HepG2 (cell line): Measurements from ENCODE around the gene THRSP. TPM values are rescaled to one million over a fixed set of nuclear protein-coding genes. Genes with fewer than 3 reads are reported as not detected.
A peak's percentile ranks its signal among the peaks of the same experiment; 100 is the strongest.

Experiments
- FOXA3 ChIP-seq: IDR thresholded peaks from 2 replicates; pipeline ENCODE4 v1.6.1; 2016; ENCODE audit warnings: missing genetic modification reagents, missing compliant biosample characterization
- FOXK2 ChIP-seq: fragments of 450-650 bp; IDR thresholded peaks from 2 replicates; pipeline ENCODE4 v1.6.1; 2016
- NAIF1 ChIP-seq: sonication (generic); formaldehyde crosslinking; IDR thresholded peaks from 2 replicates; pipeline ENCODE4 v1.5.0; 2020; ENCODE audit warnings: mild to moderate bottlenecking, missing genetic modification reagents, borderline replicate concordance
- PHF20 ChIP-seq: sonication (generic); formaldehyde crosslinking; IDR thresholded peaks from 2 replicates; pipeline ENCODE4 v1.5.0; 2020; ENCODE audit warnings: mild to moderate bottlenecking, missing genetic modification reagents
- RFX1 ChIP-seq: fragments of 450-650 bp; IDR thresholded peaks from 2 replicates; pipeline ENCODE4 v1.6.1; 2017
- TEAD3 ChIP-seq: optimal IDR thresholded peaks from 2 replicates; pipeline ENCODE3; 2016; ENCODE audit warnings: borderline replicate concordance
- TGIF2 ChIP-seq: IDR thresholded peaks from 2 replicates; pipeline ENCODE4 v1.6.1; 2016; ENCODE audit warnings: control low read depth, missing compliant biosample characterization
- TSC22D2 ChIP-seq: sonication (generic); formaldehyde crosslinking; IDR thresholded peaks from 2 replicates; pipeline ENCODE4 v1.5.1; 2020; ENCODE audit warnings: missing genetic modification reagents, mild to moderate bottlenecking, borderline replicate concordance
- XRCC5 ChIP-seq: fragments of 200-400 bp; formaldehyde crosslinking; optimal IDR thresholded peaks from 2 replicates; pipeline ENCODE3; 2017; ENCODE audit warnings: mild to moderate bottlenecking, low read length
- ZFP41 ChIP-seq: sonication (generic); formaldehyde crosslinking; IDR thresholded peaks from 2 replicates; pipeline ENCODE4 v1.4.0; 2020; ENCODE audit warnings: mild to moderate bottlenecking, missing genetic modification reagents, borderline replicate concordance
- ZKSCAN5 ChIP-seq: sonication (generic); formaldehyde crosslinking; IDR thresholded peaks from 2 replicates; pipeline ENCODE4 v1.5.1; 2020; ENCODE audit warnings: mild to moderate bottlenecking, missing genetic modification reagents
- ZNF569 ChIP-seq: sonication (generic); formaldehyde crosslinking; IDR thresholded peaks from 2 replicates; pipeline ENCODE4 v1.5.0; 2020; ENCODE audit warnings: mild to moderate bottlenecking, missing genetic modification reagents, moderate library complexity, borderline replicate concordance
- ZNF614 ChIP-seq: IDR thresholded peaks from 2 replicates; pipeline ENCODE4 v1.6.1; 2018; ENCODE audit warnings: missing biosample characterization, missing genetic modification reagents, inconsistent platforms, borderline replicate concordance
- polyA plus RNA-seq, 8 experiments: library from polyadenylated mRNA; depleted of rRNA in 3 of 8; stranded (reverse) in 7 of 8; unstranded in 1 of 8; fragments of >200 nt; fragmentation: Illumina TruSeq in 4 of 8; extraction: Trizol in 4 of 8; gene quantifications; 2 replicates each; pipeline versions ENCODE4 v1.2.1 to v1.2.3, GENCODE V29; 2011 to 2016; ENCODE audit warnings: low read depth in 4 of 8, missing spikeins in 1 of 8, mixed read lengths in 1 of 8; ENCODE audit not compliant: insufficient read depth in 1 of 8
- total RNA-seq, 5 experiments: library from RNA; depleted of rRNA; stranded (reverse); fragments of >200 nt; fragmentation: Illumina TruSeq; extraction: Trizol; gene quantifications; 2 replicates each; pipeline ENCODE4 v1.2.3, GENCODE V29; 2016; ENCODE audit warnings: low read depth in 1 of 5
- TF ChIP-seq, protein P1 (sequence below): sonication (generic); formaldehyde crosslinking; conservative IDR thresholded peaks from 2 replicates; pipeline ENCODE4 v1.4.0; 2020; ENCODE audit warnings: mild to moderate bottlenecking, missing genetic modification reagents, moderate library complexity
- TF ChIP-seq, protein P2 (sequence below): sonication (generic); formaldehyde crosslinking; IDR thresholded peaks from 2 replicates; pipeline ENCODE4 v1.4.0; 2020; ENCODE audit warnings: missing genetic modification reagents
- TF ChIP-seq, protein P3 (sequence below): IDR thresholded peaks from 2 replicates; pipeline ENCODE4 v1.6.1; 2016; ENCODE audit warnings: missing genetic modification reagents, missing compliant biosample characterization
- TF ChIP-seq, protein P4 (sequence below): sonication (generic); formaldehyde crosslinking; IDR thresholded peaks from 2 replicates; pipeline ENCODE4 v1.9.0; 2022; ENCODE audit warnings: missing genetic modification reagents, mild to moderate bottlenecking, borderline replicate concordance
- TF ChIP-seq, protein P5 (sequence below): sonication (generic); formaldehyde crosslinking; IDR thresholded peaks from 2 replicates; pipeline ENCODE4 v1.9.0; 2021; ENCODE audit warnings: missing genetic modification reagents, borderline replicate concordance
- TF ChIP-seq, protein P6 (sequence below): IDR thresholded peaks from 2 replicates; pipeline ENCODE4 v1.6.1; 2016; ENCODE audit warnings: low read depth, borderline replicate concordance

THRSP gene
- total and polyA plus RNA-seq, 2 of the 13 experiments (the other 11 are each of a cell fraction or from before 2014, with no cell fraction given) = 0.13 to 0.58 TPM

DNA sequence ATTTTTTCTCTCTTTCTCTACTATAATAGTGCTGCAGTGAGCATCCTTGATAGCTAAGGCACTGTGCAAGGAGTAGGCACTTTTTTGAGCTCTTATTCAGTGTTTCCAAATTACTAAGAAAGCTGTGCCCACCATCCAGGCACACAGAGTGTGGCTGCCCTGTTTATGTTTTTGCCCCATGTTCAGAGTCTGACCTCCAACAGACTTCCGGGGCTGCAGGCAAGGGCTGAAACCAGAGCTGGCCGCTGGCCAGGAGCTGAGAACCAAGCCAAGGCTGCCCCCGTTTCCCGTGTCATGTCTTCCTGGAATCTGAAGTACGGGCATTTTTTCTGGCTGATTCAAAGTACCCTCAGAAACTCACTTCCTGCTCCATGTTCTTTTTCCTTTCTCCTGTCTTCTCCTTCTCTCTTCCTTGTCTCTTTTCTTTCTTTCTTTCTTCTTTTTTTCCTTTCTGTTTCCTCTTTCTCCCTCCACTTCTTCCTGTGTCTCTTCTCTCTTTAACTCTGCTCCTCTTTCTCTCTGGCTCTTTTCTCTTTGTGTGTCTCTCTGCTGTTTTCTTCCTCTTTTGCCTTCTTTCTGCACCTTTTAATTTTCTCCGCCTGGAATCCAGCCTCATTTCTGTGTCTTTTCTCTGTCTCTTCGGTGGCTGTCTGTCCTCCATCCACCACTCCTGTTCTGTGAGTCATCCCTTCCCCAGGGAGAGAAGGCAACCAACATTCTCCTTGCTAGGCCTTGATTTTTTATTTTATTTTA is 23.6 kb upstream of the THRSP start (continued):
- TF ChIP-seq, protein P1, sequence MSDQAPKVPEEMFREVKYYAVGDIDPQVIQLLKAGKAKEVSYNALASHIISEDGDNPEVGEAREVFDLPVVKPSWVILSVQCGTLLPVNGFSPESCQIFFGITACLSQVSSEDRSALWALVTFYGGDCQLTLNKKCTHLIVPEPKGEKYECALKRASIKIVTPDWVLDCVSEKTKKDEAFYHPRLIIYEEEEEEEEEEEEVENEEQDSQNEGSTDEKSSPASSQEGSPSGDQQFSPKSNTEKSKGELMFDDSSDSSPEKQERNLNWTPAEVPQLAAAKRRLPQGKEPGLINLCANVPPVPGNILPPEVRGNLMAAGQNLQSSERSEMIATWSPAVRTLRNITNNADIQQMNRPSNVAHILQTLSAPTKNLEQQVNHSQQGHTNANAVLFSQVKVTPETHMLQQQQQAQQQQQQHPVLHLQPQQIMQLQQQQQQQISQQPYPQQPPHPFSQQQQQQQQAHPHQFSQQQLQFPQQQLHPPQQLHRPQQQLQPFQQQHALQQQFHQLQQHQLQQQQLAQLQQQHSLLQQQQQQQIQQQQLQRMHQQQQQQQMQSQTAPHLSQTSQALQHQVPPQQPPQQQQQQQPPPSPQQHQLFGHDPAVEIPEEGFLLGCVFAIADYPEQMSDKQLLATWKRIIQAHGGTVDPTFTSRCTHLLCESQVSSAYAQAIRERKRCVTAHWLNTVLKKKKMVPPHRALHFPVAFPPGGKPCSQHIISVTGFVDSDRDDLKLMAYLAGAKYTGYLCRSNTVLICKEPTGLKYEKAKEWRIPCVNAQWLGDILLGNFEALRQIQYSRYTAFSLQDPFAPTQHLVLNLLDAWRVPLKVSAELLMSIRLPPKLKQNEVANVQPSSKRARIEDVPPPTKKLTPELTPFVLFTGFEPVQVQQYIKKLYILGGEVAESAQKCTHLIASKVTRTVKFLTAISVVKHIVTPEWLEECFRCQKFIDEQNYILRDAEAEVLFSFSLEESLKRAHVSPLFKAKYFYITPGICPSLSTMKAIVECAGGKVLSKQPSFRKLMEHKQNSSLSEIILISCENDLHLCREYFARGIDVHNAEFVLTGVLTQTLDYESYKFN (CRISPR knock-in tag) = peak; percentile 71
- TF ChIP-seq FOXK2 = peak; percentile 52; the same call in 1 of the 2 replicates
- TF ChIP-seq ZFP41 (CRISPR knock-in tag) = no peak
- TF ChIP-seq, protein P2, sequence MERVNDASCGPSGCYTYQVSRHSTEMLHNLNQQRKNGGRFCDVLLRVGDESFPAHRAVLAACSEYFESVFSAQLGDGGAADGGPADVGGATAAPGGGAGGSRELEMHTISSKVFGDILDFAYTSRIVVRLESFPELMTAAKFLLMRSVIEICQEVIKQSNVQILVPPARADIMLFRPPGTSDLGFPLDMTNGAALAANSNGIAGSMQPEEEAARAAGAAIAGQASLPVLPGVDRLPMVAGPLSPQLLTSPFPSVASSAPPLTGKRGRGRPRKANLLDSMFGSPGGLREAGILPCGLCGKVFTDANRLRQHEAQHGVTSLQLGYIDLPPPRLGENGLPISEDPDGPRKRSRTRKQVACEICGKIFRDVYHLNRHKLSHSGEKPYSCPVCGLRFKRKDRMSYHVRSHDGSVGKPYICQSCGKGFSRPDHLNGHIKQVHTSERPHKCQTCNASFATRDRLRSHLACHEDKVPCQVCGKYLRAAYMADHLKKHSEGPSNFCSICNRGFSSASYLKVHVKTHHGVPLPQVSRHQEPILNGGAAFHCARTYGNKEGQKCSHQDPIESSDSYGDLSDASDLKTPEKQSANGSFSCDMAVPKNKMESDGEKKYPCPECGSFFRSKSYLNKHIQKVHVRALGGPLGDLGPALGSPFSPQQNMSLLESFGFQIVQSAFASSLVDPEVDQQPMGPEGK (CRISPR knock-in tag) = 0 out of 2 replicates have a peak, but pooled peaks have one; percentile 56
- no peak for TF ChIP-seq ZKSCAN5 (CRISPR knock-in tag)
- TF ChIP-seq RFX1 = no peak
- peak; percentile 39; the same call in 1 of the 2 replicates for TF ChIP-seq FOXA3 (CRISPR knock-in tag)
- TF ChIP-seq PHF20 = peak; percentile 54; the same call in 1 of the 2 replicates
- no peak for TF ChIP-seq XRCC5
- TF ChIP-seq, protein P3, sequence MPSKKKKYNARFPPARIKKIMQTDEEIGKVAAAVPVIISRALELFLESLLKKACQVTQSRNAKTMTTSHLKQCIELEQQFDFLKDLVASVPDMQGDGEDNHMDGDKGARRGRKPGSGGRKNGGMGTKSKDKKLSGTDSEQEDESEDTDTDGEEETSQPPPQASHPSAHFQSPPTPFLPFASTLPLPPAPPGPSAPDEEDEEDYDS = 0 out of 2 replicates have a peak, but pooled peaks have one; percentile 28
- TF ChIP-seq TSC22D2 = no peak
- TF ChIP-seq, protein P4, sequence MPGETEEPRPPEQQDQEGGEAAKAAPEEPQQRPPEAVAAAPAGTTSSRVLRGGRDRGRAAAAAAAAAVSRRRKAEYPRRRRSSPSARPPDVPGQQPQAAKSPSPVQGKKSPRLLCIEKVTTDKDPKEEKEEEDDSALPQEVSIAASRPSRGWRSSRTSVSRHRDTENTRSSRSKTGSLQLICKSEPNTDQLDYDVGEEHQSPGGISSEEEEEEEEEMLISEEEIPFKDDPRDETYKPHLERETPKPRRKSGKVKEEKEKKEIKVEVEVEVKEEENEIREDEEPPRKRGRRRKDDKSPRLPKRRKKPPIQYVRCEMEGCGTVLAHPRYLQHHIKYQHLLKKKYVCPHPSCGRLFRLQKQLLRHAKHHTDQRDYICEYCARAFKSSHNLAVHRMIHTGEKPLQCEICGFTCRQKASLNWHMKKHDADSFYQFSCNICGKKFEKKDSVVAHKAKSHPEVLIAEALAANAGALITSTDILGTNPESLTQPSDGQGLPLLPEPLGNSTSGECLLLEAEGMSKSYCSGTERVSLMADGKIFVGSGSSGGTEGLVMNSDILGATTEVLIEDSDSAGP (CRISPR knock-in tag) = no peak; the same call in 1 of the 2 replicates
- 0 out of 2 replicates have a peak, but pooled peaks have one; percentile 65 for TF ChIP-seq ZNF614 (CRISPR knock-in tag)
- TF ChIP-seq TEAD3 (CRISPR knock-in tag) = peak; percentile 76
- peak; percentile 66; the same call in 1 of the 2 replicates for TF ChIP-seq NAIF1 (CRISPR knock-in tag)
- TF ChIP-seq, protein P5, sequence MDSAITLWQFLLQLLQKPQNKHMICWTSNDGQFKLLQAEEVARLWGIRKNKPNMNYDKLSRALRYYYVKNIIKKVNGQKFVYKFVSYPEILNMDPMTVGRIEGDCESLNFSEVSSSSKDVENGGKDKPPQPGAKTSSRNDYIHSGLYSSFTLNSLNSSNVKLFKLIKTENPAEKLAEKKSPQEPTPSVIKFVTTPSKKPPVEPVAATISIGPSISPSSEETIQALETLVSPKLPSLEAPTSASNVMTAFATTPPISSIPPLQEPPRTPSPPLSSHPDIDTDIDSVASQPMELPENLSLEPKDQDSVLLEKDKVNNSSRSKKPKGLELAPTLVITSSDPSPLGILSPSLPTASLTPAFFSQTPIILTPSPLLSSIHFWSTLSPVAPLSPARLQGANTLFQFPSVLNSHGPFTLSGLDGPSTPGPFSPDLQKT (CRISPR knock-in tag) = no peak
- no peak for TF ChIP-seq ZNF569 (CRISPR knock-in tag)
- TF ChIP-seq TGIF2 (CRISPR knock-in tag) = no peak
- TF ChIP-seq, protein P6, sequence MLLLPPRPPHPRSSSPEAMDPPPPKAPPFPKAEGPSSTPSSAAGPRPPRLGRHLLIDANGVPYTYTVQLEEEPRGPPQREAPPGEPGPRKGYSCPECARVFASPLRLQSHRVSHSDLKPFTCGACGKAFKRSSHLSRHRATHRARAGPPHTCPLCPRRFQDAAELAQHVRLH = peak; percentile 52; the same call in 1 of the 2 replicates
